K562 (cell line): ENCODE data around the gene KCNC3. TPM values are rescaled to one million over a fixed set of nuclear protein-coding genes. Genes with fewer than 3 reads are reported as not detected.

Experiments
- CHCHD3 ChIP-seq: fragments of 250-450 bp; sonication (Bioruptor Pico); IDR thresholded peaks from 2 replicates; pipeline ENCODE4 v2.1.2; 2022; ENCODE audit warnings: mild to moderate bottlenecking
- CTCFL ChIP-seq: IDR thresholded peaks from 2 replicates; pipeline ENCODE4 v1.6.1; 2011; ENCODE audit warnings: borderline replicate concordance, low read depth, mild to moderate bottlenecking, moderate library complexity, low read length; ENCODE audit not compliant: insufficient read depth, poor library complexity, severe bottlenecking
- MGA ChIP-seq: fragments of 450-650 bp; IDR thresholded peaks from 2 replicates; pipeline ENCODE4 v1.6.1; 2016; ENCODE audit warnings: mild to moderate bottlenecking, moderate library complexity
- MNT ChIP-seq, 2 experiments: fragments of 450-650 bp; conservative IDR thresholded peaks; 2 replicates each; pipeline ENCODE4 v1.6.1; 2017; ENCODE audit warnings: mild to moderate bottlenecking in 2 of 2, moderate library complexity in 2 of 2
- NFXL1 ChIP-seq: fragments of 450-650 bp; formaldehyde crosslinking; IDR thresholded peaks from 2 replicates; pipeline ENCODE4 v1.4.0; 2021; ENCODE audit warnings: mild to moderate bottlenecking
- NR0B1 ChIP-seq: fragments of 450-650 bp; IDR thresholded peaks from one replicate; pipeline ENCODE4 v1.6.1; 2018; ENCODE audit warnings: mild to moderate bottlenecking, moderate library complexity; ENCODE audit not compliant: partially characterized antibody
- SUPT5H ChIP-seq: fragments of 450-650 bp; IDR thresholded peaks from 2 replicates; pipeline ENCODE4 v1.6.1; 2016
- ZBTB12 ChIP-seq: fragments of 250-450 bp; sonication (Bioruptor Pico); IDR thresholded peaks from 2 replicates; pipeline ENCODE4 v1.4.0; 2020
- ZNF436 ChIP-seq: fragments of 250-450, 450-650 bp; sonication (Bioruptor Pico); formaldehyde crosslinking; IDR thresholded peaks from 2 replicates; pipeline ENCODE4 v1.7.0; 2020; ENCODE audit warnings: mild to moderate bottlenecking
- ZNF586 ChIP-seq: fragments of 450-650 bp; formaldehyde crosslinking; conservative IDR thresholded peaks from 2 replicates; pipeline ENCODE4 v1.4.0; 2020; ENCODE audit warnings: mild to moderate bottlenecking, moderate library complexity
- polyA plus RNA-seq, 8 experiments: library from polyadenylated mRNA; depleted of rRNA in 4 of 8; stranded (reverse) in 5 of 8; unstranded in 3 of 8; fragments of >200 nt; fragmentation: Nextera tagmentation in 2 of 8; fragmentation: Illumina TruSeq in 1 of 8; extraction: Ambion mirVana in 2 of 8; extraction: Trizol in 1 of 8; gene quantifications; 2 replicates each; pipeline versions ENCODE4 v1.2.1 to v1.2.3, GENCODE V29; 2011 to 2014; ENCODE audit warnings: inconsistent platforms in 1 of 8, missing spikeins in 1 of 8
- total RNA-seq, 7 experiments: library from RNA; depleted of rRNA in 6 of 7; stranded (reverse); fragments of >200 nt in 6 of 7; fragmentation: Illumina TruSeq in 2 of 7; extraction: Trizol in 2 of 7; gene quantifications; 2 replicates each; pipeline versions ENCODE4 v1.2.1 to v1.2.3, GENCODE V29; 2011 to 2021; ENCODE audit warnings: low replicate concordance in 1 of 7

Gene KCNC3
- total and polyA plus RNA-seq, 9 of the 15 experiments (the other 6 are each of a cell fraction or from before 2014, with no cell fraction given), result 0.03 to 26.2 (median 2.0) TPM

GRCh38 chr19:50333235-50333736 is 4.1 kb upstream of the KCNC3 start (continued):
- TF ChIP-seq MGA (no peak), MNT (conservative IDR thresholded peaks at IDR 0.05) (peak; percentile 49 to 79; a peak in 2 of 4 replicates), ZNF586 (no peak), CTCFL (no peak), NR0B1 (no peak), SUPT5H (no peak), ZNF436 (CRISPR knock-in tag) (no peak), CHCHD3 (CRISPR knock-in tag) (no peak), ZBTB12 (CRISPR knock-in tag) (no peak), NFXL1 (CRISPR knock-in tag) (no peak)
